Liver (tissue), 9 donors: Measurements from ENCODE around the gene FOXL1. TPM values are rescaled to one million over a fixed set of nuclear protein-coding genes. Genes with fewer than 3 reads are reported as not detected.

ENCODE experiments used
- DNase-seq: peaks from one replicate; pipeline ENCODE4 v3.0.0-alpha.2; 2017; ENCODE audit warnings: low spot score
- H3K27ac ChIP-seq, 2 donors: one replicate each; pipeline ENCODE4 v1.7.0; 2013; ENCODE audit warnings: inconsistent platforms in 2 of 2, low read length in 2 of 2, control low read depth in 1 of 2, low read depth in 1 of 2, mild to moderate bottlenecking in 1 of 2
- H3K27me3 ChIP-seq, 4 donors: one replicate each; pipeline versions ENCODE4 v1.6.1 to v1.7.0; 2013; ENCODE audit warnings: low read length in 3 of 4, inconsistent platforms in 1 of 4, mild to moderate bottlenecking in 1 of 4, moderate library complexity in 1 of 4; ENCODE audit not compliant: control insufficient read depth in 4 of 4, insufficient read depth in 4 of 4
- H3K36me3 ChIP-seq, 4 donors: one replicate each; pipeline versions ENCODE4 v1.6.1 to v1.7.0; 2013; ENCODE audit warnings: low read length in 3 of 4, mild to moderate bottlenecking in 3 of 4, low read depth in 1 of 4, moderate library complexity in 1 of 4; ENCODE audit not compliant: control insufficient read depth in 4 of 4, insufficient read depth in 3 of 4
- H3K4me1 ChIP-seq, 4 donors: one replicate each; pipeline versions ENCODE4 v1.6.1 to v1.7.0; 2013; ENCODE audit warnings: low read length in 3 of 4, mild to moderate bottlenecking in 3 of 4, moderate library complexity in 1 of 4; ENCODE audit not compliant: control insufficient read depth in 4 of 4, insufficient read depth in 4 of 4
- H3K4me3 ChIP-seq, 3 donors: one replicate each; pipeline versions ENCODE4 v1.6.1 to v1.7.0; 2013; ENCODE audit warnings: low read length in 3 of 3, control low read depth in 1 of 3, low read depth in 1 of 3, mild to moderate bottlenecking in 1 of 3
- H3K9ac ChIP-seq, 2 donors: one replicate each; pipeline ENCODE4 v1.7.0; 2013; ENCODE audit warnings: low read length in 2 of 2, mild to moderate bottlenecking in 2 of 2, moderate library complexity in 2 of 2, control low read depth in 1 of 2, low read depth in 1 of 2
- H3K9me3 ChIP-seq, 4 donors: one replicate each; pipeline versions ENCODE4 v1.6.1 to v1.7.0; 2013; ENCODE audit warnings: low read length in 3 of 4; ENCODE audit not compliant: control insufficient read depth in 4 of 4
- EGR1 ChIP-seq, 2 donors: IDR thresholded peaks; 2 replicates each; pipeline ENCODE4 v1.6.1; 2016 to 2018; ENCODE audit warnings: antibody characterized with exemption in 2 of 2, low read depth in 2 of 2
- FOXA1 ChIP-seq: IDR thresholded peaks from 2 replicates; pipeline ENCODE4 v1.6.1; 2016; ENCODE audit warnings: antibody characterized with exemption
- GABPA ChIP-seq, 2 donors: IDR thresholded peaks in 1 of 2; conservative IDR thresholded peaks in 1 of 2; 2 replicates each; pipeline ENCODE4 v1.6.1; 2016; ENCODE audit warnings: antibody characterized with exemption in 2 of 2, mild to moderate bottlenecking in 1 of 2, moderate library complexity in 1 of 2
- HNF4A ChIP-seq, 2 donors: conservative IDR thresholded peaks; 2 replicates each; pipeline ENCODE4 v1.6.1; 2016; ENCODE audit warnings: antibody characterized with exemption in 2 of 2, mild to moderate bottlenecking in 2 of 2
- NR2F2 ChIP-seq: IDR thresholded peaks from 2 replicates; pipeline ENCODE4 v1.6.1; 2016; ENCODE audit warnings: antibody characterized with exemption
- RAD21 ChIP-seq, 2 donors: IDR thresholded peaks; 2 replicates each; pipeline ENCODE4 v1.6.1; 2016; ENCODE audit warnings: antibody characterized with exemption in 2 of 2, mild to moderate bottlenecking in 2 of 2
- TAF1 ChIP-seq: conservative IDR thresholded peaks from 2 replicates; pipeline ENCODE4 v1.6.1; 2016; ENCODE audit warnings: antibody characterized with exemption, mild to moderate bottlenecking
- WGBS: extraction: QIAGEN DNeasy Blood & Tissue Kit; methylation state at CpG from one replicate; pipeline ENCODE4 v1.1.7; 2013; 5-methylcytosine and 5-hydroxymethylcytosine counted together
- polyA plus RNA-seq, 2 donors: library from polyadenylated mRNA; stranded (reverse) in 1 of 2; unstranded in 1 of 2; fragments of 200-250 nt in 1 of 2; fragments of >200 nt in 1 of 2; fragmentation: Nextera tagmentation in 1 of 2; extraction: Ambion mirVana in 1 of 2; gene quantifications; one replicate each; pipeline versions ENCODE4 v1.2.1 to v1.2.3, GENCODE V29; 2013 to 2015
- total RNA-seq, 2 donors: library from RNA; depleted of rRNA; stranded (reverse); fragments of >200 nt; gene quantifications; one replicate each; pipeline ENCODE4 v1.2.3, GENCODE V29; 2014
- TF ChIP-seq, protein P1 (sequence below): IDR thresholded peaks from 2 replicates; pipeline ENCODE4 v1.6.1; 2016; ENCODE audit warnings: antibody characterized with exemption
- TF ChIP-seq, protein P2 (sequence below): fragments of 150-350 bp; IDR thresholded peaks from 2 replicates; pipeline ENCODE4 v1.5.1; 2017; ENCODE audit warnings: improper control_type of control experiment, low read depth, low read length; ENCODE audit not compliant: missing input control
- TF ChIP-seq, protein P3 (sequence below): IDR thresholded peaks from 2 replicates; pipeline ENCODE4 v1.6.1; 2016; ENCODE audit warnings: antibody characterized with exemption, mild to moderate bottlenecking
- TF ChIP-seq, protein P4 (sequence below): IDR thresholded peaks from 2 replicates; pipeline ENCODE4 v1.6.1; 2016; ENCODE audit warnings: antibody characterized with exemption
- donor health status: healthy.
- donor health status: healthy.
- donor health status: healthy.
- donor health status: healthy.
- donor health status: healthy.

Gene FOXL1
- total and polyA plus RNA-seq, 4 donors = 0.05 to 0.06 TPM; not detected in 2

DNA sequence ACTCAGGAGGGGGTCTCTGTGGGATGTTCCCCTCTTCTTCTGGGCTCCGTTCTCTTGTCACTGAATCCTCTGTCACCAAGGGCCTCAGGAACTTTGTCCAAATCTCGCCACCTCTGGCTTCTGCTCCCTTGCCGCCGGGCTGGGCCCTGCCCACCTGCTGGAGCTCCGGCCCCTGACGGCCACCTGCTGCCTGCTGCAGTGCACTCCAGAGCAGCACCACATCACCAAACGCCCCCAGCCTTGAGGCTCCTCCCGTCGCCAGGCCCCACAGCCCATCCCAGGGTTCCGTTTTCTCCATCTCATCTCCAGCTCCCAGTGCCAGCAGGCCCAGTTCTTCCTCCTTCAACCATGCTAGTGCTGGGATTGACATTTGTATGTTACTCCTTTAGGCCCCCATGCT, 43.6 kb downstream of the FOXL1 start (continued):
- TF ChIP-seq, protein P1, sequence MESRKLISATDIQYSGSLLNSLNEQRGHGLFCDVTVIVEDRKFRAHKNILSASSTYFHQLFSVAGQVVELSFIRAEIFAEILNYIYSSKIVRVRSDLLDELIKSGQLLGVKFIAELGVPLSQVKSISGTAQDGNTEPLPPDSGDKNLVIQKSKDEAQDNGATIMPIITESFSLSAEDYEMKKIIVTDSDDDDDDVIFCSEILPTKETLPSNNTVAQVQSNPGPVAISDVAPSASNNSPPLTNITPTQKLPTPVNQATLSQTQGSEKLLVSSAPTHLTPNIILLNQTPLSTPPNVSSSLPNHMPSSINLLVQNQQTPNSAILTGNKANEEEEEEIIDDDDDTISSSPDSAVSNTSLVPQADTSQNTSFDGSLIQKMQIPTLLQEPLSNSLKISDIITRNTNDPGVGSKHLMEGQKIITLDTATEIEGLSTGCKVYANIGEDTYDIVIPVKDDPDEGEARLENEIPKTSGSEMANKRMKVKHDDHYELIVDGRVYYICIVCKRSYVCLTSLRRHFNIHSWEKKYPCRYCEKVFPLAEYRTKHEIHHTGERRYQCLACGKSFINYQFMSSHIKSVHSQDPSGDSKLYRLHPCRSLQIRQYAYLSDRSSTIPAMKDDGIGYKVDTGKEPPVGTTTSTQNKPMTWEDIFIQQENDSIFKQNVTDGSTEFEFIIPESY = no peak
- TF ChIP-seq EGR1 (IDR thresholded peaks at IDR 0.05; ENCODE audit: low read depth in 2 of 2) (no peak), NR2F2 (no peak)
- TF ChIP-seq, protein P2, sequence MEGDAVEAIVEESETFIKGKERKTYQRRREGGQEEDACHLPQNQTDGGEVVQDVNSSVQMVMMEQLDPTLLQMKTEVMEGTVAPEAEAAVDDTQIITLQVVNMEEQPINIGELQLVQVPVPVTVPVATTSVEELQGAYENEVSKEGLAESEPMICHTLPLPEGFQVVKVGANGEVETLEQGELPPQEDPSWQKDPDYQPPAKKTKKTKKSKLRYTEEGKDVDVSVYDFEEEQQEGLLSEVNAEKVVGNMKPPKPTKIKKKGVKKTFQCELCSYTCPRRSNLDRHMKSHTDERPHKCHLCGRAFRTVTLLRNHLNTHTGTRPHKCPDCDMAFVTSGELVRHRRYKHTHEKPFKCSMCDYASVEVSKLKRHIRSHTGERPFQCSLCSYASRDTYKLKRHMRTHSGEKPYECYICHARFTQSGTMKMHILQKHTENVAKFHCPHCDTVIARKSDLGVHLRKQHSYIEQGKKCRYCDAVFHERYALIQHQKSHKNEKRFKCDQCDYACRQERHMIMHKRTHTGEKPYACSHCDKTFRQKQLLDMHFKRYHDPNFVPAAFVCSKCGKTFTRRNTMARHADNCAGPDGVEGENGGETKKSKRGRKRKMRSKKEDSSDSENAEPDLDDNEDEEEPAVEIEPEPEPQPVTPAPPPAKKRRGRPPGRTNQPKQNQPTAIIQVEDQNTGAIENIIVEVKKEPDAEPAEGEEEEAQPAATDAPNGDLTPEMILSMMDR = no peak

DNA sequence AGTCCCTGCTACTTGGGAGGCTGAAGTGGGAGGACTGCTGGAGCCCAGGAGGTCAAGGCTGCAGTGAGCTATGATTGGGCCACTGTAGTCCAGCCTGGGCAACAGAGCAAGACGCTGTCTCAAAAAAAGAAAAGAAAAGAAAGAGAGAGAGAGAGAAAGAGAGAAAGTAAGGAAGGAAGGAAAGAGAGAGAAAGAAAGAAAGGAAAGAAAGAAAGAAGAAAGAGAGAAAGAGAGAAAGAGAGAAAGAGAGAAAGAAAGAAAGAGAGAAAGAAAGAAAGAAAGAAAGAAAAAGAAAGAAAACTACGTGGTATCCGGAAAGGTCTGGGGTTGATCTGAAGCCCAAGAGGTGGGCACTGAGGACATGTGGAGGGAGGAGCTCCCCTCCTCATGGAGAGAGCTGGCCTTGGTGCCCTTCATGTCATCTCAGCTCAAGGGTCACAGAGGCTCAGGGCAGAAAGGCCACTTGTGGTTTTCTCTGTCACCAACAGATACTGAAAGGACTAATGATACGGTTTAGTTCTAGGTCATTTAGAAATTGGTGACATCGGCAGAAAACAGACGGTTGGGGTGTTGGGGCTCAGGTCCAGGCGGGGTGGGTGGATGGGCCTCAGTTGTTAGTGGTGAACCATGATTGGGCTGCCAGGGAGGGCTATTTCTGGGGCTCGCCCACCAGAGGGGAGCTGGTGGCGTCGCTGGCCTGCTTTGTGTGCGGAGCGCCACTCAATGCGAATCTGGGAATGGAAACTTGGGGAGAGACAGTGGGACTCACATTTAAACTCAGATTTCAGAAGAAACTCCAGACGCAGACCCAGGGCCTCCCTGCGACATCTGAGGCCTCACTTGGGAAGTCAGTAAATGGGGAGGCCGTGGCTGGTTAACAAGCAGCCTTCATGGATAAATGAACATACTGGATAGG, 44.6 kb downstream of the FOXL1 start:
- TF ChIP-seq, protein P1 = no peak
- TF ChIP-seq GABPA (IDR thresholded peaks at IDR 0.05 in 1 of 2, conservative IDR thresholded peaks at IDR 0.05 in 1 of 2) (no peak), FOXA1 (no peak), TAF1 (no peak), HNF4A (conservative IDR thresholded peaks at IDR 0.05) (no peak), RAD21 (IDR thresholded peaks at IDR 0.05) (no peak), EGR1 (IDR thresholded peaks at IDR 0.05; ENCODE audit: low read depth in 2 of 2) (no peak)
- TF ChIP-seq, protein P3, sequence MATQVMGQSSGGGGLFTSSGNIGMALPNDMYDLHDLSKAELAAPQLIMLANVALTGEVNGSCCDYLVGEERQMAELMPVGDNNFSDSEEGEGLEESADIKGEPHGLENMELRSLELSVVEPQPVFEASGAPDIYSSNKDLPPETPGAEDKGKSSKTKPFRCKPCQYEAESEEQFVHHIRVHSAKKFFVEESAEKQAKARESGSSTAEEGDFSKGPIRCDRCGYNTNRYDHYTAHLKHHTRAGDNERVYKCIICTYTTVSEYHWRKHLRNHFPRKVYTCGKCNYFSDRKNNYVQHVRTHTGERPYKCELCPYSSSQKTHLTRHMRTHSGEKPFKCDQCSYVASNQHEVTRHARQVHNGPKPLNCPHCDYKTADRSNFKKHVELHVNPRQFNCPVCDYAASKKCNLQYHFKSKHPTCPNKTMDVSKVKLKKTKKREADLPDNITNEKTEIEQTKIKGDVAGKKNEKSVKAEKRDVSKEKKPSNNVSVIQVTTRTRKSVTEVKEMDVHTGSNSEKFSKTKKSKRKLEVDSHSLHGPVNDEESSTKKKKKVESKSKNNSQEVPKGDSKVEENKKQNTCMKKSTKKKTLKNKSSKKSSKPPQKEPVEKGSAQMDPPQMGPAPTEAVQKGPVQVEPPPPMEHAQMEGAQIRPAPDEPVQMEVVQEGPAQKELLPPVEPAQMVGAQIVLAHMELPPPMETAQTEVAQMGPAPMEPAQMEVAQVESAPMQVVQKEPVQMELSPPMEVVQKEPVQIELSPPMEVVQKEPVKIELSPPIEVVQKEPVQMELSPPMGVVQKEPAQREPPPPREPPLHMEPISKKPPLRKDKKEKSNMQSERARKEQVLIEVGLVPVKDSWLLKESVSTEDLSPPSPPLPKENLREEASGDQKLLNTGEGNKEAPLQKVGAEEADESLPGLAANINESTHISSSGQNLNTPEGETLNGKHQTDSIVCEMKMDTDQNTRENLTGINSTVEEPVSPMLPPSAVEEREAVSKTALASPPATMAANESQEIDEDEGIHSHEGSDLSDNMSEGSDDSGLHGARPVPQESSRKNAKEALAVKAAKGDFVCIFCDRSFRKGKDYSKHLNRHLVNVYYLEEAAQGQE = no peak
- TF ChIP-seq, protein P2 = no peak
- TF ChIP-seq, protein P4, sequence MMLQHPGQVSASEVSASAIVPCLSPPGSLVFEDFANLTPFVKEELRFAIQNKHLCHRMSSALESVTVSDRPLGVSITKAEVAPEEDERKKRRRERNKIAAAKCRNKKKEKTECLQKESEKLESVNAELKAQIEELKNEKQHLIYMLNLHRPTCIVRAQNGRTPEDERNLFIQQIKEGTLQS = no peak

More for the DNA sequence above, 44.6 kb downstream of the FOXL1 start:
- H3K9me3 ChIP-seq = peaks cover 0 to 2% (median 0%) of the 10 kb centered on the region in 4 donors
- H3K36me3 ChIP-seq = no peaks in the 10 kb centered on the region
- H3K27ac ChIP-seq = no peak overlapping the region
- H3K9ac ChIP-seq = no peak overlapping the region
- 88% methylated on average over 16 of the region's 16 CpGs for WGBS
- H3K4me1 ChIP-seq = no peaks in the 10 kb centered on the region
- H3K4me3 ChIP-seq = no peak overlapping the region
- H3K27me3 ChIP-seq = no peaks in the 10 kb centered on the region
- DNase-seq = no peak
